Loucy (cell line): ENCODE data around the gene CRADD.

Experiments
- EZH2phosphoT487 ChIP-seq: fragments of 200-600 bp; IDR thresholded peaks from 2 replicates; pipeline ENCODE4 v1.6.1; 2018; ENCODE audit warnings: antibody characterized with exemption, mild to moderate bottlenecking, moderate library complexity, borderline replicate concordance
- TF ChIP-seq, protein P1 (sequence below): fragments of 200-600 bp; sonication (generic); conservative IDR thresholded peaks from 2 replicates; pipeline ENCODE4 v1.5.1; 2014; ENCODE audit warnings: mild to moderate bottlenecking, antibody characterized with exemption, low read length

DNA sequence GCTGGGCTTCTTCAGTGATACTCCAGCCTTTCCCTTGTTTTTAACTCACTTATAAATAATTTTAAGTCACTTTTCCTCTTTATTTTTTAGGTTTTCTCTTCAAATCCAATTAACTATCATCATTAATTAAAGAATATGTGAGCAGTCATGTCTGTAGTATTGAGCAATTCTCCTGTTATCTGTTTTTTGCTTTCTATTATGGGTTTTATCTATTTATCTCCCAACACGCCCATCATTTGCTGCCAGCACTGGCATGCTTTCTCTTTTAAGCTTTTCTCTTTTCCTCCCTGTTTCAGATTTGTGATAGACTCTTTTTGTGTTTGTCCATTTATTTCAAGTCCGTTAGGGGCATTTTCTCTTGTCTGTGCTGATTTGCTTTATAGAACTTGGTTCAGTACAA is 72.3 kb downstream of the CRADD start:
- TF ChIP-seq, protein P1, sequence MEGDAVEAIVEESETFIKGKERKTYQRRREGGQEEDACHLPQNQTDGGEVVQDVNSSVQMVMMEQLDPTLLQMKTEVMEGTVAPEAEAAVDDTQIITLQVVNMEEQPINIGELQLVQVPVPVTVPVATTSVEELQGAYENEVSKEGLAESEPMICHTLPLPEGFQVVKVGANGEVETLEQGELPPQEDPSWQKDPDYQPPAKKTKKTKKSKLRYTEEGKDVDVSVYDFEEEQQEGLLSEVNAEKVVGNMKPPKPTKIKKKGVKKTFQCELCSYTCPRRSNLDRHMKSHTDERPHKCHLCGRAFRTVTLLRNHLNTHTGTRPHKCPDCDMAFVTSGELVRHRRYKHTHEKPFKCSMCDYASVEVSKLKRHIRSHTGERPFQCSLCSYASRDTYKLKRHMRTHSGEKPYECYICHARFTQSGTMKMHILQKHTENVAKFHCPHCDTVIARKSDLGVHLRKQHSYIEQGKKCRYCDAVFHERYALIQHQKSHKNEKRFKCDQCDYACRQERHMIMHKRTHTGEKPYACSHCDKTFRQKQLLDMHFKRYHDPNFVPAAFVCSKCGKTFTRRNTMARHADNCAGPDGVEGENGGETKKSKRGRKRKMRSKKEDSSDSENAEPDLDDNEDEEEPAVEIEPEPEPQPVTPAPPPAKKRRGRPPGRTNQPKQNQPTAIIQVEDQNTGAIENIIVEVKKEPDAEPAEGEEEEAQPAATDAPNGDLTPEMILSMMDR: no peak
- TF ChIP-seq EZH2phosphoT487: no peak
